H1 (cell line): Measurements from ENCODE around the gene SYT2. TPM values are rescaled to one million over a fixed set of nuclear protein-coding genes. Genes with fewer than 3 reads are reported as not detected.

Experiments used
- CTCF ChIA-PET: fragments of 300-600 bp; sonication (Branson Sonifier 250); formaldehyde crosslinking; loops from one replicate; lab custom pipeline; 2021; ENCODE audit not compliant: partially characterized antibody; lab: Charles Lee
- POLR2A ChIA-PET: fragments of 300-600 bp; sonication (Branson Sonifier 250); formaldehyde crosslinking; loops from one replicate; lab custom pipeline; 2021; ENCODE audit warnings: inconsistent platforms; ENCODE audit not compliant: partially characterized antibody; lab: Charles Lee
- DNase-seq, 2 experiments: peaks; one replicate each; pipeline versions ENCODE4 v3.0.0 to v3.0.0-alpha.2; 2010 to 2022; ENCODE audit warnings: low spot score in 2 of 2, low read depth in 1 of 2, mixed read lengths in 1 of 2
- FAIRE-seq: peaks from 2 replicates; lab custom pipeline; 2011; peaks lifted over from hg19 to GRCh38; lab: Jason Lieb, UNC
- H2AFZ ChIP-seq: 2 replicates; pipeline ENCODE4 v1.8.1; 2012; ENCODE audit warnings: low read length, inconsistent platforms
- H2AK5ac ChIP-seq: 2 replicates; pipeline ENCODE4 v1.6.1; 2013; ENCODE audit warnings: low read depth, low read length
- H2BK120ac ChIP-seq: replicated peaks from 2 replicates; pipeline ENCODE3; 2013; ENCODE audit warnings: low read depth, low read length, inconsistent platforms
- H2BK12ac ChIP-seq: 2 replicates; pipeline ENCODE4 v1.6.1; 2013; ENCODE audit warnings: low read depth, low read length
- H2BK15ac ChIP-seq: 2 replicates; pipeline ENCODE4 v1.6.1; 2013; ENCODE audit warnings: low read length
- H2BK20ac ChIP-seq: 2 replicates; pipeline ENCODE4 v1.6.1; 2013; ENCODE audit warnings: low read length
- H2BK5ac ChIP-seq: 2 replicates; pipeline ENCODE4 v1.6.1; 2013; ENCODE audit warnings: low read depth, low read length
- H3K14ac ChIP-seq: 2 replicates; pipeline ENCODE4 v1.6.1; 2013; ENCODE audit warnings: inconsistent platforms; ENCODE audit not compliant: insufficient read length
- H3K18ac ChIP-seq: 2 replicates; pipeline ENCODE4 v1.6.1; 2013; ENCODE audit warnings: low read length; ENCODE audit errors: extremely low read depth
- H3K23ac ChIP-seq: 2 replicates; pipeline ENCODE4 v1.6.1; 2013; ENCODE audit warnings: inconsistent platforms; ENCODE audit not compliant: insufficient read length
- H3K23me2 ChIP-seq: 2 replicates; pipeline ENCODE4 v1.6.1; 2013; ENCODE audit warnings: low read depth, low read length
- H3K27ac ChIP-seq: 2 replicates; pipeline ENCODE4 v1.6.1; 2011; ENCODE audit warnings: low read depth, low read length, inconsistent platforms
- H3K27me3 ChIP-seq, 4 experiments: replicated peaks in 1 of 4; 1 replicate in 1 of 4; 2 replicates in 3 of 4; pipeline versions ENCODE4 v1.6.1 to v1.8.1; 2011 to 2013; ENCODE audit warnings: low read length in 3 of 4, mild to moderate bottlenecking in 3 of 4, inconsistent platforms in 2 of 4, mixed read lengths in 2 of 4, moderate library complexity in 1 of 4; ENCODE audit not compliant: control insufficient read depth in 3 of 4, insufficient read depth in 3 of 4; ENCODE audit errors: extremely low read depth in 1 of 4
- H3K36me3 ChIP-seq, 4 experiments: 2 replicates each; pipeline versions ENCODE4 v1.6.1 to v1.8.1; 2011 to 2013; ENCODE audit warnings: mild to moderate bottlenecking in 4 of 4, low read length in 3 of 4, moderate library complexity in 2 of 4, control low read depth in 1 of 4, inconsistent platforms in 1 of 4; ENCODE audit not compliant: insufficient read depth in 4 of 4, control insufficient read depth in 2 of 4
- H3K4ac ChIP-seq: replicated peaks from 2 replicates; pipeline ENCODE3; 2013; ENCODE audit warnings: low read length, low read depth, mixed read lengths, inconsistent platforms; ENCODE audit not compliant: insufficient read length
- H3K4me1 ChIP-seq, 4 experiments: replicated peaks in 1 of 4; 1 replicate in 1 of 4; 2 replicates in 3 of 4; pipeline versions ENCODE4 v1.6.1 to v1.8.1; 2011 to 2013; ENCODE audit warnings: low read length in 3 of 4, inconsistent platforms in 2 of 4, mixed read lengths in 1 of 4; ENCODE audit not compliant: insufficient read depth in 4 of 4, control insufficient read depth in 3 of 4
- H3K4me2 ChIP-seq, 2 experiments: 2 replicates each; pipeline versions ENCODE4 v1.6.1 to v1.8.1; 2011 to 2013; ENCODE audit warnings: low read depth in 2 of 2, low read length in 2 of 2, control low read depth in 1 of 2, inconsistent platforms in 1 of 2, mild to moderate bottlenecking in 1 of 2; ENCODE audit not compliant: insufficient read depth in 1 of 2
- H3K4me3 ChIP-seq, 4 experiments: fragments of 200-600, 300-600 bp in 1 of 4; sonication (generic), shearing (Covaris generic), sonication (Bioruptor Twin) in 1 of 4; 2 replicates each; pipeline versions ENCODE4 v1.5.1 to v1.8.1; 2011 to 2016; ENCODE audit warnings: low read length in 4 of 4, low read depth in 3 of 4, control low read depth in 2 of 4, inconsistent platforms in 2 of 4, mild to moderate bottlenecking in 2 of 4, mixed read lengths in 1 of 4, moderate library complexity in 1 of 4; ENCODE audit not compliant: insufficient read depth in 2 of 4; ENCODE audit errors: extremely low read depth in 1 of 4
- H3K56ac ChIP-seq: replicated peaks from 2 replicates; pipeline ENCODE3; 2013; ENCODE audit warnings: low read depth, mild to moderate bottlenecking, mixed read lengths, low read length, inconsistent platforms; ENCODE audit not compliant: insufficient read length
- H3K79me1 ChIP-seq: 2 replicates; pipeline ENCODE4 v1.6.1; 2013; ENCODE audit warnings: low read depth, low read length, control low read depth
- H3K79me2 ChIP-seq, 2 experiments: 2 replicates each; pipeline versions ENCODE4 v1.6.1 to v1.8.1; 2012 to 2013; ENCODE audit warnings: low read length in 2 of 2, mild to moderate bottlenecking in 2 of 2, inconsistent platforms in 1 of 2; ENCODE audit not compliant: insufficient read depth in 2 of 2, control insufficient read depth in 1 of 2
- H3K9ac ChIP-seq, 4 experiments: replicated peaks in 1 of 4; 1 replicate in 1 of 4; 2 replicates in 3 of 4; pipeline versions ENCODE4 v1.6.1 to v1.8.1; 2011 to 2013; ENCODE audit warnings: low read depth in 3 of 4, low read length in 3 of 4, control low read depth in 2 of 4, mild to moderate bottlenecking in 2 of 4, moderate library complexity in 2 of 4, inconsistent platforms in 1 of 4; ENCODE audit errors: extremely low read depth in 1 of 4
- H3K9me3 ChIP-seq, 2 experiments: 2 replicates each; pipeline versions ENCODE4 v1.6.1 to v1.8.1; 2012 to 2013; ENCODE audit warnings: mild to moderate bottlenecking in 2 of 2, moderate library complexity in 2 of 2, control low read depth in 1 of 2, inconsistent platforms in 1 of 2, low read depth in 1 of 2, low read length in 1 of 2, mixed read lengths in 1 of 2; ENCODE audit not compliant: insufficient read depth in 2 of 2
- H4K20me1 ChIP-seq, 2 experiments: replicated peaks in 1 of 2; 2 replicates each; pipeline versions ENCODE3 to v1.8.1; 2011 to 2013; ENCODE audit warnings: inconsistent platforms in 2 of 2, low read length in 2 of 2, mild to moderate bottlenecking in 1 of 2; ENCODE audit not compliant: insufficient read depth in 2 of 2, control insufficient read depth in 1 of 2
- H4K5ac ChIP-seq: 2 replicates; pipeline ENCODE4 v1.6.1; 2013; ENCODE audit warnings: low read length, low read depth, mixed read lengths, inconsistent platforms; ENCODE audit not compliant: insufficient read length
- H4K8ac ChIP-seq: 2 replicates; pipeline ENCODE4 v1.8.0; 2013; ENCODE audit warnings: mild to moderate bottlenecking, moderate library complexity, low read length, inconsistent platforms; ENCODE audit not compliant: insufficient read depth; ENCODE audit errors: extremely low read depth
- H4K91ac ChIP-seq: replicated peaks from 2 replicates; pipeline ENCODE3; 2013; ENCODE audit warnings: low read length, mixed read lengths, inconsistent platforms; ENCODE audit not compliant: insufficient read length
- ASH2L ChIP-seq: fragments of 200-600, 300-600 bp; sonication (generic); IDR thresholded peaks from one replicate; pipeline ENCODE4 v1.7.1; 2017; ENCODE audit warnings: low read length
- BACH1 ChIP-seq: IDR thresholded peaks from 2 replicates; pipeline ENCODE4 v1.6.1; 2012; ENCODE audit warnings: low read length, improper control_type of control experiment
- BCL11A ChIP-seq, 2 experiments: IDR thresholded peaks; one replicate each; pipeline ENCODE4 v1.6.1; 2011; ENCODE audit warnings: low read depth in 2 of 2, low read length in 2 of 2, mild to moderate bottlenecking in 2 of 2
- E2F6 ChIP-seq: IDR thresholded peaks from 2 replicates; pipeline ENCODE4 v1.6.1; 2012; ENCODE audit warnings: inconsistent platforms
- POLR2AphosphoS5 ChIP-seq: IDR thresholded peaks from 2 replicates; pipeline ENCODE4 v1.6.1; 2011; ENCODE audit warnings: low read depth, low read length
- RAD21 ChIP-seq, 2 experiments: IDR thresholded peaks in 1 of 2; conservative IDR thresholded peaks in 1 of 2; 2 replicates each; pipeline ENCODE4 v1.6.1; 2011; ENCODE audit warnings: low read depth in 2 of 2, low read length in 2 of 2, improper control_type of control experiment in 1 of 2, inconsistent platforms in 1 of 2, mild to moderate bottlenecking in 1 of 2, moderate library complexity in 1 of 2
- TBP ChIP-seq: IDR thresholded peaks from 2 replicates; pipeline ENCODE4 v1.6.1; 2011; ENCODE audit warnings: low read depth, low read length, improper control_type of control experiment
- WGBS, 2 experiments: shearing (Covaris generic) in 1 of 2; methylation state at CpG; one replicate each; pipeline versions ENCODE4 v1.1.6 to v1.1.7; 2013 to 2015; ENCODE audit warnings: low lambda C conversion rate in 2 of 2, mixed read lengths in 2 of 2, inconsistent platforms in 1 of 2, low coverage in 1 of 2, missing lambda C conversion rate in 1 of 2; ENCODE audit not compliant: insufficient replicate concordance in 2 of 2, insufficient coverage in 1 of 2, insufficient read length in 1 of 2; ENCODE audit errors: extremely low coverage in 1 of 2, missing lambda C conversion rate in 1 of 2; 5-methylcytosine and 5-hydroxymethylcytosine counted together
- polyA plus RNA-seq, 7 experiments: library from polyadenylated mRNA; depleted of rRNA in 3 of 7; stranded (reverse) in 5 of 7; unstranded in 2 of 7; fragments of >200 nt in 5 of 7; fragments of 200-250 nt in 2 of 7; gene quantifications; 1 replicate in 5 of 7; 2 replicates in 1 of 7; 4 replicates in 1 of 7; pipeline versions ENCODE4 v1.2.1 to v1.2.3, GENCODE V29; 2011 to 2013; ENCODE audit warnings: missing spikeins in 2 of 7, mixed read lengths in 2 of 7
- total RNA-seq: library from RNA; stranded (reverse); fragmentation: NEBNext Ultra II Directional; extraction: Animal tissue kit (Norgen Biotek cat#: 25700); gene quantifications from 2 replicates; pipeline ENCODE4 v1.2.1, GENCODE V29; 2021

SYT2 gene
- total and polyA plus RNA-seq, 2 of the 8 experiments (the other 6 are each of a cell fraction or from before 2014, with no cell fraction given), result 2.8 to 11.0 TPM

GRCh38 chr1:202654079-202654478 lies 56.2 kb downstream of the SYT2 start:
- Histone ChIP-seq H3K4me2 (no peak overlapping the region), H4K20me1 (peaks cover 2 to 13% of the 10 kb centered on the region in 2 experiments), H4K91ac (no peak overlapping the region), H4K8ac (no peak overlapping the region), H3K79me1 (peaks cover 3% of the 10 kb centered on the region; the same call in 1 of the 2 replicates), H2BK120ac (no peak overlapping the region), H2BK15ac (no peak overlapping the region), H3K4me3 (no peak overlapping the region), H3K23ac (no peak overlapping the region), H3K27ac (no peak overlapping the region), H3K36me3 (no peaks in the 10 kb centered on the region), H2BK5ac (no peak overlapping the region), H2BK12ac (no peak overlapping the region), H2BK20ac (no peak overlapping the region), H3K14ac (no peak overlapping the region), H2AK5ac (no peak overlapping the region), H3K56ac (no peak overlapping the region), H3K27me3 (no peaks in the 10 kb centered on the region; a peak in 1 of 7 replicates), H4K5ac (no peak overlapping the region), H3K9ac (no peak overlapping the region), H2AFZ (no peak overlapping the region), H3K79me2 (no peaks in the 10 kb centered on the region), H3K4me1 (peaks cover 0 to 3% (median 2%) of the 10 kb centered on the region in 4 experiments; a peak in 4 of 7 replicates), H3K9me3 (no peaks in the 10 kb centered on the region), H3K18ac (no peak overlapping the region), H3K4ac (no peak overlapping the region), H3K23me2 (no peaks in the 10 kb centered on the region)
- CTCF ChIA-PET, result interaction anchor here (0.6 to 2.5 kb wide), 18 partner anchors 10 to 489 kb away, joined by 3 to 9 read pairs (median 4); no protein-coding TSS in a partner anchor
- 94% methylated on average over 6 of the region's 6 CpGs; no CpG with 5 or more reads in 1 of the 2 experiments for WGBS, 2 experiments
- POLR2A ChIA-PET, result interaction anchor here (0.7 to 1.9 kb wide), 3 partner anchors 13 to 51 kb away, joined by 3 to 4 read pairs (median 3); no protein-coding TSS in a partner anchor
- no peak for TF ChIP-seq BCL11A (IDR thresholded peaks at IDR 0.05; ENCODE audit: low read depth in 2 of 2, low read length in 2 of 2)
- no peak for TF ChIP-seq TBP
- no peak for TF ChIP-seq E2F6
- TF ChIP-seq BACH1, result no peak
- TF ChIP-seq POLR2AphosphoS5, result no peak
- no peak for TF ChIP-seq ASH2L
- TF ChIP-seq RAD21 (IDR thresholded peaks at IDR 0.05 in 1 of 2, conservative IDR thresholded peaks at IDR 0.05 in 1 of 2; ENCODE audit: low read depth in 2 of 2, low read length in 2 of 2), result no peak
- DNase-seq (no peak), FAIRE-seq (no peak)
